22Rv1 (cell line): ENCODE measurements around the gene NDFIP2.

Experiments
- ZFX ChIP-seq: fragments of 450-650 bp; IDR thresholded peaks from 2 replicates; pipeline ENCODE4 v1.6.1; 2017; ENCODE audit warnings: antibody characterized with exemption, borderline replicate concordance
- TF ChIP-seq, protein P1 (sequence below): fragments of 450-650 bp; IDR thresholded peaks from 2 replicates; pipeline ENCODE4 v1.5.1; 2017; ENCODE audit warnings: mild to moderate bottlenecking

DNA sequence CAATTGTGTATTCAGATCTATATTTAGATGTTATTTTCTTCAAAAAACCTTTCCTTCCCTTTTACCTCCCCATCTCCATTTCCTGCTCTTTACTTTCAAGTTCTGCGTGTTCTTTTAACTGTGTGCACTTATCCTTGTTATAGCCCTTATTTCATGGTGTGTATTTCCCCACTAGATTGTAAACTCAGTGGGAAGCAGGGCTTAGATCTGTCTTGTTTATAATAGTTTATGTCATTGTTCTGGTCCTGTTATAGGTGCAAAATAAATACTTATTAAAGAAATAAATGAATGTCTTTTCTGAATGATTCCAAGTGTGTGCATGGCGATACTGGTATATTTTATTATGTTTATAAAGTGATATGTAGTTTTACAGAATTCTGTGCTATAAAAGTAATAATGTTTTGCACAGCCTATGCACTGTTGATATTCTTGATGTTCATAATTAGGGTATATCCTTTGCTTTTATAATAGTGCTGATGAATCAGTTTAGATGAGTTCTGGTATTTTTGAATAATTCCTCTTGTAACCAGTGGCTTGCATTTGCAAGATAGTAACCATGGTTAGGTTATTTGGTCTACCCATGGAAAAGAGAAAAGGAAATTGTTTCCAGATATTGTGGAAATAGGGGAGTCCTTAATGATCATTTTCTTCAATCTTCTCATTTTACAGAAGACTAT, 12.1 kb downstream of the NDFIP2 start:
- TF ChIP-seq, protein P1, sequence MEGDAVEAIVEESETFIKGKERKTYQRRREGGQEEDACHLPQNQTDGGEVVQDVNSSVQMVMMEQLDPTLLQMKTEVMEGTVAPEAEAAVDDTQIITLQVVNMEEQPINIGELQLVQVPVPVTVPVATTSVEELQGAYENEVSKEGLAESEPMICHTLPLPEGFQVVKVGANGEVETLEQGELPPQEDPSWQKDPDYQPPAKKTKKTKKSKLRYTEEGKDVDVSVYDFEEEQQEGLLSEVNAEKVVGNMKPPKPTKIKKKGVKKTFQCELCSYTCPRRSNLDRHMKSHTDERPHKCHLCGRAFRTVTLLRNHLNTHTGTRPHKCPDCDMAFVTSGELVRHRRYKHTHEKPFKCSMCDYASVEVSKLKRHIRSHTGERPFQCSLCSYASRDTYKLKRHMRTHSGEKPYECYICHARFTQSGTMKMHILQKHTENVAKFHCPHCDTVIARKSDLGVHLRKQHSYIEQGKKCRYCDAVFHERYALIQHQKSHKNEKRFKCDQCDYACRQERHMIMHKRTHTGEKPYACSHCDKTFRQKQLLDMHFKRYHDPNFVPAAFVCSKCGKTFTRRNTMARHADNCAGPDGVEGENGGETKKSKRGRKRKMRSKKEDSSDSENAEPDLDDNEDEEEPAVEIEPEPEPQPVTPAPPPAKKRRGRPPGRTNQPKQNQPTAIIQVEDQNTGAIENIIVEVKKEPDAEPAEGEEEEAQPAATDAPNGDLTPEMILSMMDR, result no peak
- TF ChIP-seq ZFX, result no peak
